Tibial nerve (tissue), 4 donors: ENCODE data around the gene QRSL1. TPM values are rescaled to one million over a fixed set of nuclear protein-coding genes. Genes with fewer than 3 reads are reported as not detected.

Experiments used
- DNase-seq, 2 donors: peaks; one replicate each; pipeline ENCODE4 v3.0.0-alpha.2; 2019; ENCODE audit warnings: low spot score in 2 of 2
- H3K27ac ChIP-seq, 4 donors: fragments of 200-600 bp; sonication (generic) in 3 of 4; one replicate each; pipeline ENCODE4 v1.5.1; 2017 to 2019; ENCODE audit warnings: mild to moderate bottlenecking in 1 of 4
- H3K27me3 ChIP-seq, 2 donors: fragments of 200-600 bp; sonication (generic) in 1 of 2; one replicate each; pipeline versions ENCODE4 v1.5.1 to v1.6.0; 2017 to 2019
- H3K36me3 ChIP-seq, 3 donors: fragments of 200-600 bp; sonication (generic); one replicate each; pipeline ENCODE4 v1.5.1; 2018 to 2019
- H3K4me1 ChIP-seq, 4 donors: fragments of 200-600 bp; sonication (generic) in 3 of 4; one replicate each; pipeline ENCODE4 v1.5.1; 2017 to 2019
- H3K4me3 ChIP-seq, 4 donors: fragments of 200-600 bp; sonication (generic) in 3 of 4; one replicate each; pipeline ENCODE4 v1.5.1; 2017 to 2019; ENCODE audit warnings: mild to moderate bottlenecking in 1 of 4, moderate library complexity in 1 of 4
- H3K9me3 ChIP-seq, 4 donors: fragments of 200-600 bp; sonication (generic) in 3 of 4; one replicate each; pipeline ENCODE4 v1.5.1; 2017 to 2019
- EP300 ChIP-seq, 2 donors: sonication (generic); formaldehyde crosslinking; IDR thresholded peaks; one replicate each; pipeline ENCODE4 v1.6.1; 2017; ENCODE audit warnings: antibody characterized with exemption in 2 of 2, mild to moderate bottlenecking in 1 of 2
- POLR2A ChIP-seq, 2 donors: fragments of 450-650 bp; IDR thresholded peaks; one replicate each; pipeline ENCODE4 v1.6.1; 2017; ENCODE audit warnings: antibody characterized with exemption in 2 of 2, mild to moderate bottlenecking in 2 of 2, moderate library complexity in 2 of 2
- WGBS, 2 donors: methylation state at CpG; one replicate each; pipeline ENCODE4 v1.1.5; 2018; 5-methylcytosine and 5-hydroxymethylcytosine counted together
- total RNA-seq, 4 donors: library from RNA; depleted of rRNA; stranded (reverse); fragments of >200 nt; gene quantifications; one replicate each; pipeline ENCODE4 v1.1.0, GENCODE V29; 2016
- TF ChIP-seq, protein P1 (sequence below), 5 experiments: fragments of 200-600 bp in 3 of 5; fragments of 450-650 bp in 2 of 5; sonication (generic) in 3 of 5; IDR thresholded peaks; one replicate each; pipeline ENCODE4 v1.5.1; 2016 to 2019; ENCODE audit warnings: antibody characterized with exemption in 5 of 5, mild to moderate bottlenecking in 3 of 5, moderate library complexity in 2 of 5

Gene QRSL1
- total RNA-seq, 4 donors from 2014 or later = 9.6 to 14.0 (median 11.1) TPM

DNA sequence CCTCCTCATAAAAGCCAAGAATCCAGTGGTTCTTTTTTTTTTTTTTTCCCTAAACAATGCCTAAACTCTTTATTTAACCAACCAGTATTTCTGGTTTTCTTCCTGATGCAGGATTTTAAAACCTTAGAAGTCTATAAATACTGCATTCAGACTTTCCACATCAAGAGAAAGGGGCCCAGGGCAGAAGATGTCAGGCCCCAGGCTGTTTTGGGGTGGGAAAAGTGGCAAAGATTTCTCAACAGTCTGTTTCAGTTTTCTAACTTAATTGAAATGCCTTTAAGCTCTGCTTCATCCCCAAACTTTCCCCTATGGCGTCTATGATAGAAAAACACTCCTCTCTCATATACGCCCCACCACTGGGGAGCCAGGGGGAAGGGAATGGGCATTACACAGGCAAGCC lies 33.1 kb downstream of the QRSL1 start:
- TF ChIP-seq, protein P1, sequence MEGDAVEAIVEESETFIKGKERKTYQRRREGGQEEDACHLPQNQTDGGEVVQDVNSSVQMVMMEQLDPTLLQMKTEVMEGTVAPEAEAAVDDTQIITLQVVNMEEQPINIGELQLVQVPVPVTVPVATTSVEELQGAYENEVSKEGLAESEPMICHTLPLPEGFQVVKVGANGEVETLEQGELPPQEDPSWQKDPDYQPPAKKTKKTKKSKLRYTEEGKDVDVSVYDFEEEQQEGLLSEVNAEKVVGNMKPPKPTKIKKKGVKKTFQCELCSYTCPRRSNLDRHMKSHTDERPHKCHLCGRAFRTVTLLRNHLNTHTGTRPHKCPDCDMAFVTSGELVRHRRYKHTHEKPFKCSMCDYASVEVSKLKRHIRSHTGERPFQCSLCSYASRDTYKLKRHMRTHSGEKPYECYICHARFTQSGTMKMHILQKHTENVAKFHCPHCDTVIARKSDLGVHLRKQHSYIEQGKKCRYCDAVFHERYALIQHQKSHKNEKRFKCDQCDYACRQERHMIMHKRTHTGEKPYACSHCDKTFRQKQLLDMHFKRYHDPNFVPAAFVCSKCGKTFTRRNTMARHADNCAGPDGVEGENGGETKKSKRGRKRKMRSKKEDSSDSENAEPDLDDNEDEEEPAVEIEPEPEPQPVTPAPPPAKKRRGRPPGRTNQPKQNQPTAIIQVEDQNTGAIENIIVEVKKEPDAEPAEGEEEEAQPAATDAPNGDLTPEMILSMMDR (IDR thresholded peaks at IDR 0.05) = no peak
- TF ChIP-seq EP300 (IDR thresholded peaks at IDR 0.05) (no peak), POLR2A (IDR thresholded peaks at IDR 0.05) (no peak)
- no peak overlapping the region for H3K4me3 ChIP-seq
- peaks cover 0 to 18% (median 7%) of the 10 kb centered on the region in 4 donors for H3K9me3 ChIP-seq
- no peak overlapping the region for H3K27ac ChIP-seq
- WGBS, 2 donors = 83 to 87% methylated on average over 2 of the region's 2 CpGs
- no peaks in the 10 kb centered on the region for H3K4me1 ChIP-seq
- H3K36me3 ChIP-seq = peaks cover 0 to 90% (median 20%) of the 10 kb centered on the region in 3 donors
- DNase-seq = no peak
- H3K27me3 ChIP-seq = no peaks in the 10 kb centered on the region

DNA sequence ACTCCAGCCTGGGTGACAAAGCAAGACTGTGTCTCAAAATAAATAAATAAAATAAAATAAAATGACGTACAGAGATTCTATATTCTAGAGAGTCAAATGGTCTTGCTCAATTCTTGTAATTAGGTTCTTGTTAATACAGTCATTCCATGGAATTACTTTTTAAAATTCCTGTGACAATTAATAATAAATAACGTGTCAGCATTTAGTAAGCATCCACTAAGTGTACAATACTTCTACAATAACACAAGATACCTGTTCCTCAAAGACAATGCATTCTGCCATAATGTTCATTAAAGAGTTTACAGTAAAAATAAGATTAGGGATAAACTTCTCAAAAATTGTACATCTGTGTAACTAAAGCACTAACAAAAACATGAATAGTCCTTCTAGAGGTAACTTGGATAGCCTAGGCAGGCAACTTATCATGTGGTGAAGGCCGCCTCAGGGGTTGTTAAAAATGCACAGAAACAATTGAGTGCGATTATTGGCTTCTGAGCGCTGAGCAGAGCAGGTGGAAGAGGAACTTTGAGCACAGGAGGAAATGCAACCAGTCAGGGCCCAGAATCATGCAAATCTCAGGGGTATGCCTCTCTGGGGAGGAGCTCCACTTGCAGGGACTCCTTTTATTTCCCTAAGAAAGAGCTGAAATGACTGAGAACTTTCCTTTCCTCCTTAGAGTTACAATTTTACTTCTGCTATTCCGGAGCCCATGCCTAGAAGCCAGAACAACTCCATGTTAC lies 37.1 kb downstream of the QRSL1 start:
- Histone ChIP-seq H3K4me1 (no peaks in the 10 kb centered on the region), H3K27ac (no peak overlapping the region), H3K4me3 (no peak overlapping the region), H3K36me3 (peaks cover 0 to 53% (median 6%) of the 10 kb centered on the region in 3 donors), H3K9me3 (no peaks in the 10 kb centered on the region), H3K27me3 (no peaks in the 10 kb centered on the region)
- WGBS, 2 donors = 82 to 83% methylated on average over 6 of the region's 6 CpGs
- TF ChIP-seq, protein P1 (IDR thresholded peaks at IDR 0.05) = no peak
- TF ChIP-seq POLR2A (IDR thresholded peaks at IDR 0.05) = no peak
- TF ChIP-seq EP300 (IDR thresholded peaks at IDR 0.05) = no peak
- DNase-seq = no peak

DNA sequence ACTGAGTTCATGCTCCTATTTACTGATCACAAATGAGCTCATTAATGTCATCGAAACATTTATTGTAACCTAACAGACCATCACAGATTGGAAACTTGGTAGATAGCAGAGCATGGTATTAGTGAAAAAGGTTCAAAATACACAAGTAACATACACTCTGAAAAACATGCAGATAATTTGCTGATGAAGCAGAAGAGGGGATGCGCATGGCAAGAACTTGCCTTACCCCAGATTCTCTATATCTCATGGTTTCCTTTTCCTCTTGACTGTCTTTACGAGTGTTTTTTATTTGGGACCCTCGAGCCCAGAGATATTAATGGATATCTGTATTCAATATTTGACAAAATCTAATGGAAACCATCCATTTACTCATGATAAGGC lies 37.6 kb downstream of the QRSL1 start:
- Histone ChIP-seq H3K4me1 (no peaks in the 10 kb centered on the region), H3K27me3 (no peaks in the 10 kb centered on the region), H3K9me3 (no peaks in the 10 kb centered on the region), H3K27ac (no peak overlapping the region), H3K4me3 (no peak overlapping the region), H3K36me3 (peaks cover 0 to 53% (median 6%) of the 10 kb centered on the region in 3 donors)
- TF ChIP-seq POLR2A (IDR thresholded peaks at IDR 0.05) (no peak), EP300 (IDR thresholded peaks at IDR 0.05) (no peak)
- TF ChIP-seq, protein P1 (IDR thresholded peaks at IDR 0.05) = no peak
- 95% methylated on average over 4 of the region's 4 CpGs for WGBS, 2 donors
- no peak for DNase-seq

DNA sequence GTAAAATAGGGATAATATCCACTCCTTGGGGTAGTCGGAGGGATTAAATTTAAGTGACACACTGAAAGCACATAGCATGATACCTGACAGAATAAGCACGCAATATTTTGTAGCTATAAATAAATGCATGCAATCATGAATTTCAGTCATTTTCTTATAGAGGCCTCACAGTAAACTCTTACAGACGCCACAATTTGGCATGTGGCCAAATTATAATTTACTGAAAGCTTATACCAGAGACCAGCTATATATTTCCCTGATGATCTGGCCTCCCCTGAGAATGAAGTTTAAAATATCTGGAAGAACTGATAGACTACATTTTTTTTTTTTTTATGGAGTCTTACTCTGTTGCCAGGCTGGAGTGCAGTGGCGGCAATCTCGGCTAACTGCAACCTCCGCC lies 40.9 kb downstream of the QRSL1 start:
- Histone ChIP-seq H3K4me1 (no peaks in the 10 kb centered on the region), H3K4me3 (no peak overlapping the region), H3K27ac (no peak overlapping the region), H3K27me3 (no peaks in the 10 kb centered on the region), H3K9me3 (no peaks in the 10 kb centered on the region), H3K36me3 (peaks cover 0 to 23% (median 0%) of the 10 kb centered on the region in 3 donors)
- no peak for DNase-seq
- TF ChIP-seq POLR2A (IDR thresholded peaks at IDR 0.05) (no peak), EP300 (IDR thresholded peaks at IDR 0.05) (no peak)
- TF ChIP-seq, protein P1 (IDR thresholded peaks at IDR 0.05) = no peak
- WGBS, 2 donors = 83 to 88% methylated on average over 6 of the region's 6 CpGs

DNA sequence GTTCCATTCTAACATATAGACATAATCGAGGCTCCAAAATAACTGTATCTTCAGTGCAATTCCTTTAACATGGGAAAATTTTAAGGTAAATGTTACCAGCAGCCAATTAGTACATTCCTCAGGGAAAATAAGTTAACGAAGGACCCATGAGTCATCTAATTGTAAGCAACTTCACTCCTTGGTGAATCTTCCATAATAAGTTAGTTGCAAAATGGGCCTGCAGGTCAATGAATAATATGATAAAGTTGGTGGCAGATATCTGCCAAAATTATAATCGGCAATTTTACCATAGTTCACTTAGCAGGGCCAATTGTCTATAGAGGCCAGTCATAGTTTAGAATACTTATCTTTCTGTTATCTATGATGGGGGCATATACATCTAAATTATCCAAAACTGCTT lies 42.3 kb downstream of the QRSL1 start:
- no peak overlapping the region for H3K4me3 ChIP-seq
- no peaks in the 10 kb centered on the region for H3K27me3 ChIP-seq
- no peak overlapping the region for H3K27ac ChIP-seq
- H3K9me3 ChIP-seq = no peaks in the 10 kb centered on the region
- TF ChIP-seq, protein P1 (IDR thresholded peaks at IDR 0.05) = no peak
- no peak for TF ChIP-seq EP300 (IDR thresholded peaks at IDR 0.05)
- TF ChIP-seq POLR2A (IDR thresholded peaks at IDR 0.05) = no peak
- WGBS, 2 donors = 89 to 92% methylated on average over 3 of the region's 3 CpGs
- no peak for DNase-seq
- no peaks in the 10 kb centered on the region for H3K4me1 ChIP-seq
- H3K36me3 ChIP-seq = peaks cover 0 to 9% (median 0%) of the 10 kb centered on the region in 3 donors
